ENCODE measurements around the gene ATRIP.

- TF ChIP-seq POLR2A (IDR thresholded peaks at IDR 0.05) (no peak), EP300 (IDR thresholded peaks at IDR 0.05) (no peak)
- TF ChIP-seq, protein P1, sequence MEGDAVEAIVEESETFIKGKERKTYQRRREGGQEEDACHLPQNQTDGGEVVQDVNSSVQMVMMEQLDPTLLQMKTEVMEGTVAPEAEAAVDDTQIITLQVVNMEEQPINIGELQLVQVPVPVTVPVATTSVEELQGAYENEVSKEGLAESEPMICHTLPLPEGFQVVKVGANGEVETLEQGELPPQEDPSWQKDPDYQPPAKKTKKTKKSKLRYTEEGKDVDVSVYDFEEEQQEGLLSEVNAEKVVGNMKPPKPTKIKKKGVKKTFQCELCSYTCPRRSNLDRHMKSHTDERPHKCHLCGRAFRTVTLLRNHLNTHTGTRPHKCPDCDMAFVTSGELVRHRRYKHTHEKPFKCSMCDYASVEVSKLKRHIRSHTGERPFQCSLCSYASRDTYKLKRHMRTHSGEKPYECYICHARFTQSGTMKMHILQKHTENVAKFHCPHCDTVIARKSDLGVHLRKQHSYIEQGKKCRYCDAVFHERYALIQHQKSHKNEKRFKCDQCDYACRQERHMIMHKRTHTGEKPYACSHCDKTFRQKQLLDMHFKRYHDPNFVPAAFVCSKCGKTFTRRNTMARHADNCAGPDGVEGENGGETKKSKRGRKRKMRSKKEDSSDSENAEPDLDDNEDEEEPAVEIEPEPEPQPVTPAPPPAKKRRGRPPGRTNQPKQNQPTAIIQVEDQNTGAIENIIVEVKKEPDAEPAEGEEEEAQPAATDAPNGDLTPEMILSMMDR (IDR thresholded peaks at IDR 0.05): no peak
These were observed 22.7 kb downstream of the ATRIP start for GRCh38 chr3:48469046-48469915.
